Measurements from ENCODE around the gene FAM174B.

Gene FAM174B

GRCh38 chr15:92651877-92652575, 3.5 kb downstream of the FAM174B start:
- peaks cover 20% of the 10 kb centered on the region for H3K27me3 ChIP-seq (ENCODE audit: insufficient read depth, low read length)
- H3K9me3 ChIP-seq (ENCODE audit: insufficient read depth, low read depth, low read length), result peaks cover 2% of the 10 kb centered on the region; the same call in 1 of the 2 replicates
- H3K4me3 ChIP-seq (ENCODE audit: low read length), result no peak overlapping the region
- H3K27ac ChIP-seq (ENCODE audit: low read depth, low read length), result no peak overlapping the region
- WGBS, result 88% methylated on average over 10 of the region's 10 CpGs
- H3K4me1 ChIP-seq (ENCODE audit: insufficient read depth, low read length), result peaks cover 48% of the 10 kb centered on the region
- no peak overlapping the region for H3K9ac ChIP-seq (ENCODE audit: low read depth, low read length)
- H3K36me3 ChIP-seq (ENCODE audit: insufficient read depth, low read length), result peaks cover 9% of the 10 kb centered on the region

GRCh38 chr15:92650966-92651365, 4.6 kb downstream of the FAM174B start:
- Histone ChIP-seq H3K4me1 (ENCODE audit: insufficient read depth, low read length) (peaks cover 54% of the 10 kb centered on the region), H3K9me3 (ENCODE audit: insufficient read depth, low read depth, low read length) (no peaks in the 10 kb centered on the region), H3K9ac (ENCODE audit: low read depth, low read length) (no peak overlapping the region), H3K4me3 (ENCODE audit: low read length) (no peak overlapping the region), H3K36me3 (ENCODE audit: insufficient read depth, low read length) (peaks cover 9% of the 10 kb centered on the region), H3K27me3 (ENCODE audit: insufficient read depth, low read length) (peaks cover 9% of the 10 kb centered on the region), H3K27ac (ENCODE audit: low read depth, low read length) (no peak overlapping the region)
- WGBS, result 95% methylated on average over 2 of the region's 2 CpGs

DNA sequence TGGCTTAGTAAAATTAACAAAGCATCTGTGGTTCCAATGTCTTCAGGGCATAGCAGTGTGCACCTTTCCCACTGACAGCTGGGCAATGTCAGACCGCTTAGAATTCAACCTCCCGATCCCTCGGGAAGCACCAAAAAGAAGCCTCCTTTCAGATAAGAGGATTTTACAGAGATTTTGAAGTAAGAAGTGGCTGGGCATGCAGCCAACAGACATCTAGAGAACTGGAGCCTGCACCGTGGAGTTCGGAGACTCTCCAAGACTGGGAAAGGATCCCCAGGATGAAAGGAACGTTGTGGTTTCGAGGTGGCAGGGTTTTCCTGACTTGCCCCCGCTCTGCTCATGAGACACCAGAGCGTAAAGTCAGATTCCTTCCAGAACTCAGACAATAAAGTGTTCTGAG, 5.3 kb downstream of the FAM174B start:
- peak overlapping the region; percentile 37; the same call in 1 of the 2 replicates for H3K9ac ChIP-seq (ENCODE audit: low read depth, low read length)
- peak overlapping the region; percentile 59; the same call in 1 of the 2 replicates for H3K27ac ChIP-seq (ENCODE audit: low read depth, low read length)
- whole genome bisulfite sequencing, result 89% methylated on average over 9 of the region's 9 CpGs
- H3K9me3 ChIP-seq (ENCODE audit: insufficient read depth, low read depth, low read length), result no peaks in the 10 kb centered on the region
- H3K27me3 ChIP-seq (ENCODE audit: insufficient read depth, low read length), result 0 out of 2 replicates have a peak, but pooled peaks cover 4% of the 10 kb centered on the region
- H3K4me3 ChIP-seq (ENCODE audit: low read length), result no peak overlapping the region
- H3K36me3 ChIP-seq (ENCODE audit: insufficient read depth, low read length), result peaks cover 9% of the 10 kb centered on the region
- peaks cover 60% of the 10 kb centered on the region for H3K4me1 ChIP-seq (ENCODE audit: insufficient read depth, low read length)

GRCh38 chr15:92648190-92648875, 7.2 kb downstream of the FAM174B start:
- Histone ChIP-seq H3K4me1 (ENCODE audit: insufficient read depth, low read length) (peaks cover 63% of the 10 kb centered on the region), H3K9ac (ENCODE audit: low read depth, low read length) (peak overlapping the region; percentile 49), H3K4me3 (ENCODE audit: low read length) (no peak overlapping the region), H3K36me3 (ENCODE audit: insufficient read depth, low read length) (peaks cover 8% of the 10 kb centered on the region), H3K27me3 (ENCODE audit: insufficient read depth, low read length) (no peaks in the 10 kb centered on the region), H3K27ac (ENCODE audit: low read depth, low read length) (peak overlapping the region; percentile 94), H3K9me3 (ENCODE audit: insufficient read depth, low read depth, low read length) (no peaks in the 10 kb centered on the region)
- WGBS, result 34% methylated on average over 7 of the region's 8 CpGs

DNA sequence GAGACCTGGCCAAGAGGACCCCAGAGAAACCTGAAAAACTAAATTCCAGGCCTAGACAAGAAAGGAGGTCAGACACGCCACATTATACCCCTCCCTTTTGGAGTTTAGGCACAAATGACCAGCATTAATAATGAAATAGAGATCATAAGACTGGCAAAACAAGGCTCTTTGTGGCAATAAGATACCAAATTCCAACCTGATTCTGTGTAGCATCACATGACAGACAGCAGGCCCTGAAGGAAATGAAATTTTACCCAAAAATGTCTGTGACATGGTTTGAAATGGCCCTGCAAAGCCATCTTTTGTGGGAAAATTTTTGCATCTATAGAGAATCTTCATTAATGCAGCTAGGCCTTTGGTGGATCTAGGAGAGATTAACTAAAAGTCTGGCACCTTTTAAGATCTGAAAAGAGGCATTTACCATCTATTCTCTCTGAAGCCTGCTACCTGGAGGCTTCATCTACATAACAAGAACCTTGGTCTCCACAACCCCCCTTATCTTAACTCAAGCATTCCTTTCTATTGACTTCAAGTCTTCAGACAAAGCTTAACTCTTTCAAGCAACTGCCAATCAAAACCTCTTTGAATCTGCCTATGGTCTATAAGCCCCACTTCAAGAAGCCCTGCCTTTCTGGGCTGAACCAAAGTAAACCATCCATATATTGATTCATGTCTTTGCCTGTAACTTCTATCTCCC, 8.0 kb downstream of the FAM174B start:
- Histone ChIP-seq H3K9ac (ENCODE audit: low read depth, low read length) (peak overlapping the region; percentile 67), H3K27me3 (ENCODE audit: insufficient read depth, low read length) (no peaks in the 10 kb centered on the region), H3K9me3 (ENCODE audit: insufficient read depth, low read depth, low read length) (no peaks in the 10 kb centered on the region), H3K36me3 (ENCODE audit: insufficient read depth, low read length) (peaks cover 5% of the 10 kb centered on the region), H3K27ac (ENCODE audit: low read depth, low read length) (peak overlapping the region; percentile 94), H3K4me1 (ENCODE audit: insufficient read depth, low read length) (peaks cover 63% of the 10 kb centered on the region), H3K4me3 (ENCODE audit: low read length) (no peak overlapping the region)
- 0% methylated on average over 1 of the region's 1 CpG for WGBS

GRCh38 chr15:92646216-92646615, 9.4 kb downstream of the FAM174B start:
- H3K27me3 ChIP-seq (ENCODE audit: insufficient read depth, low read length), result no peaks in the 10 kb centered on the region
- H3K9ac ChIP-seq (ENCODE audit: low read depth, low read length), result no peak overlapping the region
- no peaks in the 10 kb centered on the region; the same call in 1 of the 2 replicates for H3K9me3 ChIP-seq (ENCODE audit: insufficient read depth, low read depth, low read length)
- peaks cover 2% of the 10 kb centered on the region; the same call in 1 of the 2 replicates for H3K36me3 ChIP-seq (ENCODE audit: insufficient read depth, low read length)
- peaks cover 63% of the 10 kb centered on the region for H3K4me1 ChIP-seq (ENCODE audit: insufficient read depth, low read length)
- H3K4me3 ChIP-seq (ENCODE audit: low read length), result no peak overlapping the region
- H3K27ac ChIP-seq (ENCODE audit: low read depth, low read length), result peak overlapping the region; percentile 94
- WGBS, result 89% methylated on average over 2 of the region's 2 CpGs

DNA sequence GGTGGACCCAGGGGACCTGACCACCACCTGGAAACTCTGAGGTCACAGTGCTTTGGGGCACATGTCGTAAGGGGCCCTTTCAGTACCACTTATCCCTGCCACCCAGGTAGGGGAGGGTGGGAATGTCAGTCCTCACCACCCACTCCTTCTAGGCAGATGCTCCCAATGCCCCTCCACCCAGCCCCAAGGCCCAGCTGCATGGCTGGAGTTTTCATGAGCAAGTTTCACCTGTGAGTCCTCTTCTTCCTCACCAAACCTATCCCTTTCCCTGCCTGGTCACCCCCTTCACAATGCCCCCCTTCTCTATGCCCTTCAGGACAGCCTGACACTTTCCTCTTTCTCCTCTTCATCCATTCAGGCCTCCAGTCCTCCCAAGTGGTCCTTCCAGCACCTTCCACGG, 9.8 kb downstream of the FAM174B start:
- H3K27me3 ChIP-seq (ENCODE audit: insufficient read depth, low read length), result no peaks in the 10 kb centered on the region
- H3K4me3 ChIP-seq (ENCODE audit: low read length), result no peak overlapping the region
- peaks cover 63% of the 10 kb centered on the region for H3K4me1 ChIP-seq (ENCODE audit: insufficient read depth, low read length)
- H3K9me3 ChIP-seq (ENCODE audit: insufficient read depth, low read depth, low read length), result no peaks in the 10 kb centered on the region; the same call in 1 of the 2 replicates
- H3K36me3 ChIP-seq (ENCODE audit: insufficient read depth, low read length), result no peaks in the 10 kb centered on the region
- H3K27ac ChIP-seq (ENCODE audit: low read depth, low read length), result peak overlapping the region; percentile 47
- no peak overlapping the region for H3K9ac ChIP-seq (ENCODE audit: low read depth, low read length)
- 46% methylated on average over 2 of the region's 2 CpGs for WGBS

GRCh38 chr15:92645051-92645631, 10.4 kb downstream of the FAM174B start:
- H3K4me1 ChIP-seq (ENCODE audit: insufficient read depth, low read length), result peaks cover 57% of the 10 kb centered on the region

DNA sequence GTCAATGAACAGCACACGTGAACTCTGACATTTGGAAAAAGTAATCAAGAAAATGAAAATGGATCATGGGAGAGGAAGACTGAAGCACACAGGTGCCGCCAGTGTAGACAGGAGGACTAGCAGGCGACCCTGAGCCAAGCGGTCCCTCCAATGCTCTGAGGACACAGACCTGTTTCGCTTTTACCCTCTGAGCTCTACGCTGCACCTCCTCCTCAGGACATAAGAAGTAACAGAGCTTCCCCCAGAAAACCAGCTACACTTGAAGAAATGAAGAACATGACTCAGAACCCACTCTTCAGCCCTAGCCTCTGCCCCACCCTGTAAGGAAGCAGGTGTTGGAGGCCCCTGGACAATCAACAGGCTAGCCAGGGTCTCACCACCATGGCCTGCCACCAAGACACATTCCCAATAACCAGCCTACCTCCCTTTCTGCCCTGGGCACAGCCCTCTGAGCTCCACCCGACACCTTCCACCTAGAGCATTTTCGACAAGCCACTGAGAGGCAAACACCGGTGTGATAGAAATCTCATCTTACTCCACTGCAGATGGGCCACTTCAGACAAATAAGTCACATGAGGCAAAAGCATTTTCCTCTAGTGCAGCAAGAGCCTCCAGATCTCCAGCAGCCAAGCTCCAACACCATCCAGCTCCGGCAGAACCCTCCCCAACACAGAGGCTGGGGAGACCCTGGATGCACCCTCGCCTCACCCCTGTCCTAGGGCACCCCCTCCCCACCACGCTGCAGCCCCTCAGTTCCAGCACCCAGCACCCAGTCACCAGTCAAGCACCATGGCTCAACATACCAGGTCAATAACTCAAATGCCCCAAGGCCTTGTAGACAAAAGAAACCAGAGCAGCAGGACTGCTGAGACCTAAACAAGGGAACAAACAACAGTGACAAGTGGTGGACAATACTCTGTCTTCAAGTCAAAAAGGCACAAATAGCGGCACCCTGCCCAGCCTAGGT, 11.4 kb downstream of the FAM174B start:
- no peaks in the 10 kb centered on the region; the same call in 1 of the 2 replicates for H3K9me3 ChIP-seq (ENCODE audit: insufficient read depth, low read depth, low read length)

More at GRCh38 chr15:92645051-92645631, 10.4 kb downstream of the FAM174B start:
- WGBS, result 90% methylated on average over 6 of the region's 6 CpGs
- Histone ChIP-seq H3K9ac (ENCODE audit: low read depth, low read length) (no peak overlapping the region), H3K27ac (ENCODE audit: low read depth, low read length) (peak overlapping the region; percentile 47), H3K9me3 (ENCODE audit: insufficient read depth, low read depth, low read length) (no peaks in the 10 kb centered on the region; the same call in 1 of the 2 replicates), H3K36me3 (ENCODE audit: insufficient read depth, low read length) (no peaks in the 10 kb centered on the region), H3K27me3 (ENCODE audit: insufficient read depth, low read length) (no peaks in the 10 kb centered on the region), H3K4me3 (ENCODE audit: low read length) (no peak overlapping the region)

DNA sequence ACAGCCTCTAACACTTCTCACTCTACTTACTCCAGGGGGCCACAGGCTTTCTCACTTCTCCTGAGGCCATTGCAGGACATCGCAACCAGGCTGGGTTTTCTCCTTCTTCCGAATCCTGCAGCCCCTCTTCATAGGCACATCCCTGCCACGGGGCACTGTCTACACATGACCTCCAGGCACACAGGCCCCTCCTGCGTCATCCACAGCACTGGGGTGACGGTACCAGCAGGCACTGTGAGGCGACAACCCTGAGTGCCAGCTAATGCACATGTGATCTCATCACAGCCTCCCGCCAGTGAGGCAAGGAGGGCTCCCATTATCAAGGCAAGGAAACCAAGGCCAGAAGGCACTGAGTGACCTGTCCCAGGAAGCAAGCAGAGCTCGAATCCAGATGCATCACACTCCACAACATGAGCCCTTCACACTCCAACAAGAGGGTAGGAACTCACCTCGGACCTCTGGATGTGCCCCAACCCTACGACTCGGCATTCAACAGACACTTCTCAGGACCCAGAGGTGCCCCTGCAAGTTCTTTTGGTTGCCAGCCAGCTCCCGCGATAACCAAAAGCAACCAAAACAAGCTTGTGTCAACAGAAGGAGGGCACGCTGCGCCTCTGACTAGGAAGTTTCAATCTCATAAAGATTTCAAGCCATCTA, 16.7 kb downstream of the FAM174B start:
- H3K36me3 ChIP-seq (ENCODE audit: insufficient read depth, low read length), result no peaks in the 10 kb centered on the region
- no peaks in the 10 kb centered on the region; the same call in 1 of the 2 replicates for H3K9me3 ChIP-seq (ENCODE audit: insufficient read depth, low read depth, low read length)
- no peak overlapping the region for H3K9ac ChIP-seq (ENCODE audit: low read depth, low read length)
- H3K4me1 ChIP-seq (ENCODE audit: insufficient read depth, low read length), result peaks cover 27% of the 10 kb centered on the region
- H3K4me3 ChIP-seq (ENCODE audit: low read length), result no peak overlapping the region
- H3K27ac ChIP-seq (ENCODE audit: low read depth, low read length), result no peak overlapping the region
- no peaks in the 10 kb centered on the region for H3K27me3 ChIP-seq (ENCODE audit: insufficient read depth, low read length)
- 90% methylated on average over 15 of the region's 15 CpGs for WGBS

More for the DNA sequence above, 11.4 kb downstream of the FAM174B start:
- Histone ChIP-seq H3K4me3 (ENCODE audit: low read length) (no peak overlapping the region), H3K27me3 (ENCODE audit: insufficient read depth, low read length) (no peaks in the 10 kb centered on the region), H3K27ac (ENCODE audit: low read depth, low read length) (no peak overlapping the region), H3K4me1 (ENCODE audit: insufficient read depth, low read length) (peaks cover 48% of the 10 kb centered on the region), H3K36me3 (ENCODE audit: insufficient read depth, low read length) (no peaks in the 10 kb centered on the region), H3K9ac (ENCODE audit: low read depth, low read length) (no peak overlapping the region)
- WGBS, result 88% methylated on average over 13 of the region's 13 CpGs
